Stimulated activated CD8-positive, alpha-beta memory T cell treated with anti-CD3 and anti-CD28 coated beads, Interleukin-4, amount 100 ng/mL, for 4 hours (primary cell): Measurements from ENCODE around the gene TRMT1.
"Not testable (repeated sequence)": the region's sequence is repeated elsewhere in the genome, so short reads cannot be mapped to it uniquely, and the experiment has no call there.

Source experiments
- DNase-seq, 2 donors: peaks; one replicate each; pipeline ENCODE4 v3.0.0-alpha.2; 2020; ENCODE audit warnings: low read depth in 2 of 2, low spot score in 1 of 2

TRMT1 gene

GRCh38 chr19:13150931-13151604 is 34.5 kb upstream of the TRMT1 start:
- DNase-seq = peak in 1 of 2 donors; percentile 15

GRCh38 chr19:13150187-13150930 is 33.8 kb upstream of the TRMT1 start, which contains the start of the genes IER2 and STX10:
IER2 (plus strand) TSS chr19:13150411; CDS start chr19:13153187, 2,776 bp downstream.
STX10 (minus strand) TSS chr19:13150375; CDS start chr19:13150173, 202 bp downstream.
- peak; percentile 78 to 90 for DNase-seq

- DNase-seq = no peak
Observed at GRCh38 chr19:13149628-13150186, 33.2 kb upstream of the TRMT1 start.

- DNase-seq = not testable (repeated sequence)
Observed at GRCh38 chr19:13149173-13149627, 32.7 kb upstream of the TRMT1 start.

- no peak for DNase-seq
Observed at GRCh38 chr19:13146763-13147563, 30.4 kb upstream of the TRMT1 start.

- no peak for DNase-seq
Observed at GRCh38 chr19:13139633-13140311, 23.2 kb upstream of the TRMT1 start.

GRCh38 chr19:13138916-13139198 is 22.3 kb upstream of the TRMT1 start:
- DNase-seq = no peak

GRCh38 chr19:13138171-13138915 is 21.8 kb upstream of the TRMT1 start:
- no peak for DNase-seq

GRCh38 chr19:13137290-13137794 is 20.8 kb upstream of the TRMT1 start:
- no peak for DNase-seq

- no peak for DNase-seq
Observed at GRCh38 chr19:13135068-13136062, 18.8 kb upstream of the TRMT1 start.

- no peak for DNase-seq
Observed at GRCh38 chr19:13134626-13135025, 18.1 kb upstream of the TRMT1 start.

- DNase-seq = no peak
Observed at GRCh38 chr19:13133241-13133870, 16.8 kb upstream of the TRMT1 start.

GRCh38 chr19:13132471-13133180 is 16.1 kb upstream of the TRMT1 start:
- peak in 1 of 2 donors; percentile 39 for DNase-seq

GRCh38 chr19:13130886-13131490 is 14.4 kb upstream of the TRMT1 start:
- DNase-seq = no peak

- no peak for DNase-seq
Observed at GRCh38 chr19:13129384-13129783, 12.8 kb upstream of the TRMT1 start.

GRCh38 chr19:13128583-13128982 is 12.0 kb upstream of the TRMT1 start:
- no peak for DNase-seq
